GM21528 (cell line): ENCODE measurements around the gene CLCF1.
A peak's percentile ranks its signal among the peaks of the same experiment; 100 is the strongest.

Source experiments
- ATAC-seq: cut with Tn5 transposase; IDR thresholded peaks from one replicate; pipeline ENCODE4 v1.9.1; 2021; ENCODE audit warnings: mild to moderate bottlenecking, moderate library complexity; ENCODE audit not compliant: unreplicated experiment, low FRiP score

Gene CLCF1

GRCh38 chr11:67372993-67373647, at the start of gene CLCF1:
Gene CLCF1 (minus strand): TSS chr11:67373598. CDS start chr11:67373539, 59 bp downstream.
- ATAC-seq, result no peak

DNA sequence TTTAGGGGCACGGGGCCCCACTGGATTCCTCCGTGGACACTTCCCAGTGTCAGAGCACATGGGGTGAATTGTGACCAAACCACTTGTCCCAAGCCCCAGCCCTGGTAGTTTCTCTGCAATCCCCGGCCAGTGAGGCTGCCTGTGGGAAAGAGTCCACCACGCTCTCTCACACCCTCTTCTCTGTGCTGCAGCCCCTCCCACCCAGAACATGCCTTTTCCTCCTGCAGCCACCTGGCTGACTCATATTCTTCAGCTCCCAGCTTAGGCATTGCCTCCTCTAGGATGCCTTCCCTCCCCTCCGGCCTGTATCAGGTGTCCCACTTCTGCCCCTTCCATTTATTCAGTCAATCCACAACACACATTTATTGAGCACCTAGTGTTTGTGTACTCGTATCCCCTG, 49.5 kb upstream of the CLCF1 start:
- no peak for ATAC-seq

DNA sequence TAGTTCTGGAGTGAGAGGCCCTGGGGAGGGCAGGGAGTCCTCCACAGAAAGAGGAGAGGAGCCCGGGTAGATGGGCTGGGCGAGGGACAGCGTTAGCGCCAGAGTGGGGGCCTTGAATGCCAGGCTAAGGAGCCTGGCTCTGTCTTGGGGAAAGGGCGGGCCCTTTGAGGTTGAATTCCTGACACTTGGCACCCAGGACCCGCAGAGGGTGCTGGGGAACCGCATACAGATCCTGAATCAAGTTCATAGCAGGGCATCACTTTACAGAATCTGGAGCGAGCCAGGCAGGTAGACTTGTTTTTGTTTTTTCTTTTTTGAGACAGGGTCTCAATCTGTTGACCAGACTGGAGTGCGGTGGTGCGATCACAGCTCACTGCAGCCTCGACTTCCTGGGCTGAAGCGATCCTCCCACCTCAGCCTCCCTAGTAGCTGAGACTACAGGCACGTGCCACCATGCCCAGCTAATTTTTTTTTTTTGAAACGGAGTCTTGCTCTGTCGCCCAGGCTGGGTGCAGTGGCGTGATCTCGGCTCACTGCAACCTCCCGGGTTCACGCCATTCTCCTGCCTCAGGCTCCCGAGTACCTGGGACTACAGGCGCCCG, 48.1 kb upstream of the CLCF1 start:
- ATAC-seq, result no peak

DNA sequence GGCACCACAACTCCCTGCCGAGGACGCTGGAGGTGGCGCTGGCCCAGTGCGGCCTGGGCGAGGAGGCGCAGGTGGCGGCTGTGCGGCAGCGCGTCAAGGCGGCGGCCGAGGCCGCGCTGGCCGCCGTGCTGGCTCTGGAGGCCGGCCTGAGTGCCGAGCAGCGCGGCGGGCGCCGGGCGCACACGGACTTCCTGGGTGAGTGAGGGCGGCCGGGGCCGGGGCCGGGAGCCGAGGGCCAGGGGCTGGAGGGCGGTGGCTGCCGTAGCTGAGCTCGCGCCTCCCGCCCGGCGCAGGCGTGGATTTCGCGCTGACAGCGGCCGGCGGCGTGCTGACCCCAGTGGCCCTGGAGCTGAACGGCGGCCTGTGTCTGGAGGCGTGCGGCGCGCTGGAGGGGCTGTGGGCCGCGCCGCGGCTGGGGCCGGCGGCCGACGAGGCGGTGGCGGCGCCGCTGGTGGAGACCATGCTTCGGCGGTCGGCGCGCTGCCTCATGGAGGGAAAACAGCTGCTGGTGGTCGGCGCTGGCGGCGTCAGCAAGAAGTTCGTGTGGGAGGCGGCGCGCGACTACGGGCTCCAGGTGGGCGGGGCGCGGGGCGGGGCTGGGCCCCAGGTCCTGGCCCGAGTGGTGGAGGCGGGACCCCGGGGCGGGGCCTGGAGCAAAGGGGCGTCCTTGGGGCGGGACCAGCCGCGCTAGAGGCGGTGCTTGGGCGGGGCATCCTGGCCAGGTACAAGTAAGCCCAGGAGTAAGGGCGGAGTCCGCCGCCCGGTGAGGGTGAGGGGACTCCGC, 47.4 kb upstream of the CLCF1 start:
- peak; percentile 74 for ATAC-seq

GRCh38 chr11:67420147-67420645, 46.8 kb upstream of the CLCF1 start:
- ATAC-seq, result no peak

DNA sequence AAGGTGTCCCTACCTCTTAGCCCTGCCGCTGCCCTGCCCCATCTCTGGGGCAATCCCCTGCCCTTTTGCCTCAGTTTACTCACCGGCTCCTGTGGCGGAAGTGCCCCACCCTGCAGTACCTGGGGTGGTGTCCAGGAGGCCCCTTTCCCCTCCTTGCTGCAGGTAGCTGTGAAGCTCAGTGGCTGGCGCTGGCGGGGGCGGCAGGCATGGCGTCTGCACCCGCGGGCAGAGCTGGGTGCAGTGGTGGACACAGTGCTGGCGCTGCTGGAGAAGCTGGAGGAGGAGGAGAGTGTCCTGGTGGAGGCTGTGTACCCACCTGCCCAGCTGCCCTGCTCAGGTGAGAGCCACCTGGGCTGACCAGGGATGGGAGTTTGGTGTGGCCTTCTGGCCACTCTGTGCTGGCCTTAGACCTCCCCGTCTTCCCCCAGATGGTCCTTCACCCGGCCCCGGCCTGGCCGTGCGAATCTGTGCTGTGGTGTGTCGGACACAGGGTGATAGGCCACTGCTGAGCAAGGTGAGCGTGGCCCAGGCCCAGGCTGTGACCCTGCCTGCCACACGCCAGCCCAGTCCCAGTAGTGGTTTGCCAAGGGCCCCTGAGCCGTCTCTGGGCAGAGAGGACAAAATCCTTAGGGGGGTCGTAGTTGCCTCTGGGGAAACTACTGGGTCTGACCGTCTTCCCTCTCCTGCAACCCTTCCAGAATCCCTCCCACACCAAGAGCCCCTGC, 46.1 kb upstream of the CLCF1 start:
- no peak for ATAC-seq

GRCh38 chr11:67418476-67419281, 45.3 kb upstream of the CLCF1 start:
- no peak for ATAC-seq

DNA sequence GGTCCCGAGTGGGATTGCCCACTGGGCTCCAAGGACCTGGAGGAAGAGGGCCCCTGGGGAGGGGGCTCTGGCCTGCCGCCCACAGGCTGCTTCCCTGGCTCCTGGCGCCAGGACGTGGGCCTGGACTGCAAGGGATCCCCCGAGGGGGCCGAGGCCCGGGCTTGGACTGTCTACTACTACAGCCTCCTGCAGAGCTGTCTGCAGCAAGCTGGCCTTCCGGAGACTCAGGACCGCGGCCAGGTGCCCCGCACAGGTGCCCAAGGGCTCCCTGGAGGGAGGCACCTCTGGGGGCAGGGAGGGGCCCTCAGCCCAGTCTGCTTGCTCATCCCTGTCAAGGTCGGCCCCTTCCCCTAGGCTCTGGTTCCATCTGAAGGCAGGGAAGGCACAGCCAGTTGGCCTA, 44.0 kb upstream of the CLCF1 start:
- ATAC-seq, result no peak

GRCh38 chr11:67416416-67417335, 43.3 kb upstream of the CLCF1 start:
- no peak for ATAC-seq

DNA sequence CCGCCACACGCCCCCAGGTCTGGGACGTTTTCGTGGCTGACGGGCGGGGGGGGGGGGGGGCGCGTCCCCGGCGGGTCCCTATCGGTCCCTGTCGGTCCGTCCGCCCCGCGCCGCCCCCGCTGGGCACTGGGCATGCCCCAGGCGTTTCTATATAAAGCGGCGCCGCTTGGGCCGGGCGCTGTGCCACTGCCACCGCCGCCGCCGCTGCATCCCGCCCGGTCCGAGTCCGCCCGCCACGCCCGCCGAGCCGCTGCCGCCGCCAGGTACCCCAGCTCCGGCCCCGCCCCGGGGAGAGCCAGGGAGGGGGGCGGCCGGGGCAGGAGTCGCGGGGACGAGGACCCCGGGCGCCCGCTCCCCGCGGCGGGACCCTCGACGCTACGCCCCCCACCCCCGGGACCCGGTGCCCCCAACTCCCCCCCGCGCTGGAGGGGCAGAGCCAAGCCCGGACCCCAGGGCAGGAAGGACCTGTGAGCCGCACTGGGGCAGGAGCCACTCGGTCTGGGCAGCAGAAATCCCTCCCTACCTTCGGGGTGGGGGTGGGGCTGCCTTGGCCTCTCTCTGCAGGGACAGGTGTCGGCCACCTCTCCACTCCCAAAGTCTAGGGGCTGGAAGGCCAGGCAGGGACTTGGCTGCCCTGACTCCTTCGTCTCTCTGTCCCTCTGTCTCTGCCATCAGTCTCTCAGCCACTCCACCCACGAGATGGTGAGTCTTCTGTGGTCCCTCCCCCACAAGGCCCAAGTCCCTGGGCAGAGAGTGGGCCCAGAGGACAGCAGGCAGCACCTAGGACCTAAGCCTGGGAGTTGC, 42.3 kb upstream of the CLCF1 start, which contains the start of gene CARNS1:
Gene CARNS1, plus strand, starts transcription at position 178 of the 804 bp plus-strand sequence. Its CDS starts 522 bp downstream, at position 700.
- ATAC-seq, result no peak

GRCh38 chr11:67413266-67413849, 40.0 kb upstream of the CLCF1 start:
- ATAC-seq, result no peak

DNA sequence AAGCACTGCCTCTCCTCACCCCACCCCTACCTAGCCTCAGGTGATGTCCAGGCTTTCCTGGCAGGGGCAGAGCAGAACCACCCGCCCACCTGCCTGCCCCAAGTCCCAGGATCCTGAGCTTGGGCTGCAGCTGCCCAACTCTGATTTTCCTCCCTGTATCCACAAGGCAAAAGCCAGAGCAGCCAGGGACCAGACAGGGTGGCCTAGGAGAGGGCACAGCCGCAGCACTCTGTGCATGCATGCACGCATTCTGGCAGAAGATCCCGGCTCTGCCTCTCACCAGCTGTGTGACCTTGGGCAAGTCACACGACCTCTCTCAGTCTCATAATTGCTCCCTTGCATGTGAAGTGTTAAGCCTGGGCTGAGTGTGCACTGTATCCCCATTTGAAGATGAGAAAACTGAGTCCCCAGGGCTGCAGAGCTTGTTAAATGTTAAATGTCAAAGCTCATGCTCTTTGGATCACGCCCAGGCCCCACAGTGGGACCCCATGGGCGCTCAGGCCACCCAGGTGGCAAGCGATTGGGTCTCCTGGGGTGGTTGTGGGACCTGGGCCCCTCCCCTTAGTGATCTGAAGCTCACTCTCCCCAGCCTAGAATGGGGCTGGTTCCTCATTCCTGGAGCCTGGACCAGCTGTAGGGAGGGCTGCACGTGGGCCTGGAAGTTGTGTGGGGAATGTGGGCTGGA, 39.2 kb upstream of the CLCF1 start:
- no peak for ATAC-seq

GRCh38 chr11:67411785-67412152, 38.4 kb upstream of the CLCF1 start:
- no peak for ATAC-seq

GRCh38 chr11:67410984-67411784, 37.8 kb upstream of the CLCF1 start:
- no peak for ATAC-seq

GRCh38 chr11:67410369-67410831, 37.0 kb upstream of the CLCF1 start:
- no peak for ATAC-seq

DNA sequence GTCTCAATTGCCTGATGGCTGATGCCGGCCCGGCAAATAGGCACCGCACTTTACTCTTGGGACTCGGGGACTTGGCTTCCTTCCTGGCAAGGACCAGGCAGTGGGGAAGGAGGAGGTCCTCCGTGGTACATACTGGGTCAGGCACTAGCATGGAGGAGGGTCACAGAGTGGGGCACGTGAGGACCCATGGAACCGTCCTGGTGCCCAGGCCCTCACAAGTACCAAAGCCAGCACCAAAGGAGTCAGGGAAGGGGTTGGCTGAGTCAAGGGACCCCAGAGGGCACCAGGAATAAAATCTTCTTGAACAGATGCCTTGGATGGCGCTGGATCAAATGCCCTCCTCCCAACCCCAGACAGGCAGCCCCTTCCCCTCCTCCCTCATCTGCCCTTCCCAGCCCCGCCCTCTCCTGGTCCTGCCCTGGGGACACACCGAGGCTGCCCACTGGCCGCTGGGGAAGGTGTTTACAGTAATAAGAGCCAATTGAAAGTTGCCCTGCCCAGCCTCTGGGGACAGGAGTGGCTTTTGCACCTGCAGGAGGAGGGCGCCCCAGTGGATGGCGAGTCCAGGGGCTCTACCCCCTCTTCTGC, 36.5 kb upstream of the CLCF1 start:
- no peak for ATAC-seq
